Adrenal gland (tissue), 5 donors: Measurements from ENCODE around the gene CLC.
A peak's percentile ranks its signal among the peaks of the same experiment; 100 is the strongest.

Source experiments
- POLR2A ChIP-seq, 2 donors: fragments of 450-650 bp; IDR thresholded peaks; one replicate each; pipeline ENCODE4 v1.6.1; 2017; ENCODE audit warnings: antibody characterized with exemption in 2 of 2, mild to moderate bottlenecking in 2 of 2, moderate library complexity in 1 of 2
- TF ChIP-seq, protein P1 (sequence below), 6 experiments: fragments of 450-650 bp in 4 of 6; fragments of 200-600 bp in 2 of 6; sonication (generic) in 1 of 6; IDR thresholded peaks; 1 replicate in 5 of 6; 2 replicates in 1 of 6; pipeline versions ENCODE4 v1.5.1 to v1.8.0; 2016 to 2021; ENCODE audit warnings: antibody characterized with exemption in 6 of 6, mild to moderate bottlenecking in 2 of 6, moderate library complexity in 1 of 6
- donor health status: DM: no; HTN: no; CAD: no.

- TF ChIP-seq, protein P1, sequence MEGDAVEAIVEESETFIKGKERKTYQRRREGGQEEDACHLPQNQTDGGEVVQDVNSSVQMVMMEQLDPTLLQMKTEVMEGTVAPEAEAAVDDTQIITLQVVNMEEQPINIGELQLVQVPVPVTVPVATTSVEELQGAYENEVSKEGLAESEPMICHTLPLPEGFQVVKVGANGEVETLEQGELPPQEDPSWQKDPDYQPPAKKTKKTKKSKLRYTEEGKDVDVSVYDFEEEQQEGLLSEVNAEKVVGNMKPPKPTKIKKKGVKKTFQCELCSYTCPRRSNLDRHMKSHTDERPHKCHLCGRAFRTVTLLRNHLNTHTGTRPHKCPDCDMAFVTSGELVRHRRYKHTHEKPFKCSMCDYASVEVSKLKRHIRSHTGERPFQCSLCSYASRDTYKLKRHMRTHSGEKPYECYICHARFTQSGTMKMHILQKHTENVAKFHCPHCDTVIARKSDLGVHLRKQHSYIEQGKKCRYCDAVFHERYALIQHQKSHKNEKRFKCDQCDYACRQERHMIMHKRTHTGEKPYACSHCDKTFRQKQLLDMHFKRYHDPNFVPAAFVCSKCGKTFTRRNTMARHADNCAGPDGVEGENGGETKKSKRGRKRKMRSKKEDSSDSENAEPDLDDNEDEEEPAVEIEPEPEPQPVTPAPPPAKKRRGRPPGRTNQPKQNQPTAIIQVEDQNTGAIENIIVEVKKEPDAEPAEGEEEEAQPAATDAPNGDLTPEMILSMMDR (IDR thresholded peaks at IDR 0.05): peak; percentile 28 to 69 (median 44)
- TF ChIP-seq POLR2A (IDR thresholded peaks at IDR 0.05): no peak
Measured at GRCh38 chr19:39765091-39766076, 27.6 kb upstream of the CLC start.
